Muscle of arm (tissue), 12 donors: ENCODE results near the gene ADARB2. TPM values are rescaled to one million over a fixed set of nuclear protein-coding genes. Genes with fewer than 3 reads are reported as not detected.
A peak's percentile ranks its signal among the peaks of the same experiment; 100 is the strongest.
"Not testable (repeated sequence)": the region's sequence is repeated elsewhere in the genome, so short reads cannot be mapped to it uniquely, and the experiment has no call there.

Experiments used
- DNase-seq: peaks from one replicate; pipeline ENCODE4 v3.0.0-alpha.2; 2013
- polyA plus RNA-seq, 12 donors: library from polyadenylated mRNA; unstranded; fragments of 120-200 nt; gene quantifications; one replicate each; pipeline ENCODE4 v1.2.1, GENCODE V29; 2013; ENCODE audit not compliant: insufficient read length in 12 of 12

The ADARB2 gene
- polyA plus RNA-seq, 12 donors = 0.07 to 0.48 (median 0.32) TPM; not detected in 2

- DNase-seq = no peak
These were observed 466.8 kb downstream of the ADARB2 start for GRCh38 chr10:1270490-1270889.

GRCh38 chr10:1268831-1269230 lies 468.5 kb downstream of the ADARB2 start:
- DNase-seq = peak; percentile 48

- no peak for DNase-seq
These were observed 469.8 kb downstream of the ADARB2 start for GRCh38 chr10:1267568-1267967.

- DNase-seq = no peak
These were observed 470.2 kb downstream of the ADARB2 start for GRCh38 chr10:1267148-1267547.

GRCh38 chr10:1266033-1266802 lies 471.1 kb downstream of the ADARB2 start:
- no peak for DNase-seq

GRCh38 chr10:1264001-1264400 lies 473.3 kb downstream of the ADARB2 start:
- no peak for DNase-seq

- no peak for DNase-seq
These were observed 480.1 kb downstream of the ADARB2 start for GRCh38 chr10:1257274-1257673.

GRCh38 chr10:1256432-1256725 lies 480.9 kb downstream of the ADARB2 start:
- DNase-seq = no peak

- no peak for DNase-seq
These were observed 481.5 kb downstream of the ADARB2 start for GRCh38 chr10:1255600-1256431.

- DNase-seq = no peak
These were observed 482.2 kb downstream of the ADARB2 start for GRCh38 chr10:1255118-1255517.

GRCh38 chr10:1253523-1254353 lies 483.6 kb downstream of the ADARB2 start:
- DNase-seq = no peak

- DNase-seq = no peak
These were observed 485.6 kb downstream of the ADARB2 start for GRCh38 chr10:1251769-1252168.

- DNase-seq = peak; percentile 13
These were observed 488.0 kb downstream of the ADARB2 start for GRCh38 chr10:1249142-1249920.

GRCh38 chr10:1248262-1248630 lies 489.1 kb downstream of the ADARB2 start:
- not testable (repeated sequence) for DNase-seq

GRCh38 chr10:1247598-1248261 lies 489.6 kb downstream of the ADARB2 start:
- DNase-seq = no peak

- no peak for DNase-seq
These were observed 492.8 kb downstream of the ADARB2 start for GRCh38 chr10:1244493-1244892.

- no peak for DNase-seq
These were observed 493.7 kb downstream of the ADARB2 start for GRCh38 chr10:1243486-1244234.

- DNase-seq = no peak
These were observed 494.4 kb downstream of the ADARB2 start for GRCh38 chr10:1242975-1243374.

- DNase-seq = no peak
These were observed 495.1 kb downstream of the ADARB2 start for GRCh38 chr10:1241973-1242935.
